GM19372 (cell line): ENCODE data around the gene SLC49A3.
"Not testable (repeated sequence)": the region's sequence is repeated elsewhere in the genome, so short reads cannot be mapped to it uniquely, and the experiment has no call there.

Experiments
- ATAC-seq: cut with Tn5 transposase; IDR thresholded peaks from one replicate; pipeline ENCODE4 v1.9.1; 2021; ENCODE audit warnings: mild to moderate bottlenecking, low read depth, moderate library complexity; ENCODE audit not compliant: unreplicated experiment

The SLC49A3 gene

GRCh38 chr4:682490-683172 is 6.3 kb downstream of the SLC49A3 start:
- no peak for ATAC-seq

GRCh38 chr4:681736-682451 is 7.1 kb downstream of the SLC49A3 start:
- ATAC-seq, result no peak

- no peak for ATAC-seq
Measured at GRCh38 chr4:680928-681645, 7.9 kb downstream of the SLC49A3 start.

- no peak for ATAC-seq
Measured at GRCh38 chr4:680551-680927, 8.4 kb downstream of the SLC49A3 start.

GRCh38 chr4:680091-680490 is 8.9 kb downstream of the SLC49A3 start:
- ATAC-seq, result no peak

- no peak for ATAC-seq
Measured at GRCh38 chr4:679629-680028, 9.3 kb downstream of the SLC49A3 start.

GRCh38 chr4:679104-679481 is 9.9 kb downstream of the SLC49A3 start:
- ATAC-seq, result no peak

- ATAC-seq, result no peak
Measured at GRCh38 chr4:678331-679103, 10.4 kb downstream of the SLC49A3 start.

- ATAC-seq, result no peak
Measured at GRCh38 chr4:677431-678293, 11.3 kb downstream of the SLC49A3 start.

- no peak for ATAC-seq
Measured at GRCh38 chr4:676871-677235, 12.1 kb downstream of the SLC49A3 start.

- no peak for ATAC-seq
Measured at GRCh38 chr4:675980-676870, 12.7 kb downstream of the SLC49A3 start.

GRCh38 chr4:675036-675882 is 13.7 kb downstream of the SLC49A3 start:
- peak; percentile 1 for ATAC-seq

- peak; percentile 81 for ATAC-seq
Measured at GRCh38 chr4:674172-675035, 14.5 kb downstream of the SLC49A3 start, which contains the start of the genes ATP5ME and MYL5. ATP5ME (minus strand) TSS chr4:674276; CDS start chr4:674247, 29 bp downstream. MYL5 (plus strand) TSS chr4:674542; CDS start chr4:678027, 3,485 bp downstream.

GRCh38 chr4:673349-674091 is 15.4 kb downstream of the SLC49A3 start:
- ATAC-seq, result no peak

GRCh38 chr4:671769-672168 is 17.2 kb downstream of the SLC49A3 start:
- ATAC-seq, result no peak

- ATAC-seq, result not testable (repeated sequence)
Measured at GRCh38 chr4:669806-670559, 19.0 kb downstream of the SLC49A3 start.
